ENCODE data around the gene TRIM9. TPM values are rescaled to one million over a fixed set of nuclear protein-coding genes. Genes with fewer than 3 reads are reported as not detected.

TRIM9 gene
- total and polyA plus RNA-seq, 2 experiments from 2014 or later, result 4.4 to 6.2 TPM

DNA sequence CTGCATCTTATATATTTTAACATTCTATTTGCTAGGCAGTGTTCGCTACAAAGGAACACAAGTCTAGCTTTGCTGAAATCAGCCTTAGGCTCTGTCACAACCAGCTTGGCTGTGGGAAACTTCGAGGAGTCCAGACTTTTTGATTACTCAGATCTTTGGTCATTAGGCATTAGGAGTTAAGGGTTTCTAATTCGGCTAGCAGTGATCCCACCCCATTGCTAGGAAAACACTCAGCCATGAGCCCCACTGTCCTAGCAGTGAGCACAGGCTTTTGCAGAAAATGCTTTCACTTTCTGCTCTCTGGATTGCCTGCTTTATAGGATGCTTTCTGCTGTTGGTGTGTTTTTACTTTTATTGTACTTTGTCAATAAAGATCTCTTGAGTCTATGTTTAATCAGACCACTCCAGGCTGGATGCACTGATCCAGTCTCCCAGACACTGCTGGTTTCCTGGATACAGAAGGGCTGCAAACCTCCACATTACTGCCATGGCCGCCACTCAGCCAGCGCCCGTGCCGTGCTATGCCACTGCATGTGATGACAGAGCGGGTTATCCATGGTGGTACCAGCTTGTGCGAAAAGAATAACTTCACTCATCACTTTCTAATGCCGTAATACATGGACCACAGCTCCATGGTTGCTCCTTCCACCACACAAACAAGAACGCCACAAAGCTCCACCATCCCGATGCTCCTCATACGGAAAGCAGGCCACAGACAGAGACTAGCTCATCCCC is 109.6 kb downstream of the TRIM9 start (continued):
- TF ChIP-seq, protein P1, sequence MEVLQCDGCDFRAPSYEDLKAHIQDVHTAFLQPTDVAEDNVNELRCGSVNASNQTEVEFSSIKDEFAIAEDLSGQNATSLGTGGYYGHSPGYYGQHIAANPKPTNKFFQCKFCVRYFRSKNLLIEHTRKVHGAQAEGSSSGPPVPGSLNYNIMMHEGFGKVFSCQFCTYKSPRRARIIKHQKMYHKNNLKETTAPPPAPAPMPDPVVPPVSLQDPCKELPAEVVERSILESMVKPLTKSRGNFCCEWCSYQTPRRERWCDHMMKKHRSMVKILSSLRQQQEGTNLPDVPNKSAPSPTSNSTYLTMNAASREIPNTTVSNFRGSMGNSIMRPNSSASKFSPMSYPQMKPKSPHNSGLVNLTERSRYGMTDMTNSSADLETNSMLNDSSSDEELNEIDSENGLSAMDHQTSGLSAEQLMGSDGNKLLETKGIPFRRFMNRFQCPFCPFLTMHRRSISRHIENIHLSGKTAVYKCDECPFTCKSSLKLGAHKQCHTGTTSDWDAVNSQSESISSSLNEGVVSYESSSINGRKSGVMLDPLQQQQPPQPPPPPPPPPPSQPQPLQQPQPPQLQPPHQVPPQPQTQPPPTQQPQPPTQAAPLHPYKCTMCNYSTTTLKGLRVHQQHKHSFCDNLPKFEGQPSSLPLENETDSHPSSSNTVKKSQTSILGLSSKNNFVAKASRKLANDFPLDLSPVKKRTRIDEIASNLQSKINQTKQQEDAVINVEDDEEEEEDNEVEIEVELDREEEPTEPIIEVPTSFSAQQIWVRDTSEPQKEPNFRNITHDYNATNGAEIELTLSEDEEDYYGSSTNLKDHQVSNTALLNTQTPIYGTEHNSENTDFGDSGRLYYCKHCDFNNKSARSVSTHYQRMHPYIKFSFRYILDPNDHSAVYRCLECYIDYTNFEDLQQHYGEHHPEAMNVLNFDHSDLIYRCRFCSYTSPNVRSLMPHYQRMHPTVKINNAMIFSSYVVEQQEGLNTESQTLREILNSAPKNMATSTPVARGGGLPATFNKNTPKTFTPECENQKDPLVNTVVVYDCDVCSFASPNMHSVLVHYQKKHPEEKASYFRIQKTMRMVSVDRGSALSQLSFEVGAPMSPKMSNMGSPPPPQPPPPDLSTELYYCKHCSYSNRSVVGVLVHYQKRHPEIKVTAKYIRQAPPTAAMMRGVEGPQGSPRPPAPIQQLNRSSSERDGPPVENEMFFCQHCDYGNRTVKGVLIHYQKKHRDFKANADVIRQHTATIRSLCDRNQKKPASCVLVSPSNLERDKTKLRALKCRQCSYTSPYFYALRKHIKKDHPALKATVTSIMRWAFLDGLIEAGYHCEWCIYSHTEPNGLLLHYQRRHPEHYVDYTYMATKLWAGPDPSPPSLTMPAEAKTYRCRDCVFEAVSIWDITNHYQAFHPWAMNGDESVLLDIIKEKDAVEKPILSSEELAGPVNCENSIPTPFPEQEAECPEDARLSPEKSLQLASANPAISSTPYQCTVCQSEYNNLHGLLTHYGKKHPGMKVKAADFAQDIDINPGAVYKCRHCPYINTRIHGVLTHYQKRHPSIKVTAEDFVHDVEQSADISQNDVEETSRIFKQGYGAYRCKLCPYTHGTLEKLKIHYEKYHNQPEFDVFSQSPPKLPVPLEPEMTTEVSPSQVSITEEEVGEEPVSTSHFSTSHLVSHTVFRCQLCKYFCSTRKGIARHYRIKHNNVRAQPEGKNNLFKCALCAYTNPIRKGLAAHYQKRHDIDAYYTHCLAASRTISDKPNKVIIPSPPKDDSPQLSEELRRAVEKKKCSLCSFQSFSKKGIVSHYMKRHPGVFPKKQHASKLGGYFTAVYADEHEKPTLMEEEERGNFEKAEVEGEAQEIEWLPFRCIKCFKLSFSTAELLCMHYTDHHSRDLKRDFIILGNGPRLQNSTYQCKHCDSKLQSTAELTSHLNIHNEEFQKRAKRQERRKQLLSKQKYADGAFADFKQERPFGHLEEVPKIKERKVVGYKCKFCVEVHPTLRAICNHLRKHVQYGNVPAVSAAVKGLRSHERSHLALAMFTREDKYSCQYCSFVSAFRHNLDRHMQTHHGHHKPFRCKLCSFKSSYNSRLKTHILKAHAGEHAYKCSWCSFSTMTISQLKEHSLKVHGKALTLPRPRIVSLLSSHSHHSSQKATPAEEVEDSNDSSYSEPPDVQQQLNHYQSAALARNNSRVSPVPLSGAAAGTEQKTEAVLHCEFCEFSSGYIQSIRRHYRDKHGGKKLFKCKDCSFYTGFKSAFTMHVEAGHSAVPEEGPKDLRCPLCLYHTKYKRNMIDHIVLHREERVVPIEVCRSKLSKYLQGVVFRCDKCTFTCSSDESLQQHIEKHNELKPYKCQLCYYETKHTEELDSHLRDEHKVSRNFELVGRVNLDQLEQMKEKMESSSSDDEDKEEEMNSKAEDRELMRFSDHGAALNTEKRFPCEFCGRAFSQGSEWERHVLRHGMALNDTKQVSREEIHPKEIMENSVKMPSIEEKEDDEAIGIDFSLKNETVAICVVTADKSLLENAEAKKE (CRISPR knock-in tag; IDR thresholded peaks at IDR 0.05), result no peak
- TF ChIP-seq, protein P2, sequence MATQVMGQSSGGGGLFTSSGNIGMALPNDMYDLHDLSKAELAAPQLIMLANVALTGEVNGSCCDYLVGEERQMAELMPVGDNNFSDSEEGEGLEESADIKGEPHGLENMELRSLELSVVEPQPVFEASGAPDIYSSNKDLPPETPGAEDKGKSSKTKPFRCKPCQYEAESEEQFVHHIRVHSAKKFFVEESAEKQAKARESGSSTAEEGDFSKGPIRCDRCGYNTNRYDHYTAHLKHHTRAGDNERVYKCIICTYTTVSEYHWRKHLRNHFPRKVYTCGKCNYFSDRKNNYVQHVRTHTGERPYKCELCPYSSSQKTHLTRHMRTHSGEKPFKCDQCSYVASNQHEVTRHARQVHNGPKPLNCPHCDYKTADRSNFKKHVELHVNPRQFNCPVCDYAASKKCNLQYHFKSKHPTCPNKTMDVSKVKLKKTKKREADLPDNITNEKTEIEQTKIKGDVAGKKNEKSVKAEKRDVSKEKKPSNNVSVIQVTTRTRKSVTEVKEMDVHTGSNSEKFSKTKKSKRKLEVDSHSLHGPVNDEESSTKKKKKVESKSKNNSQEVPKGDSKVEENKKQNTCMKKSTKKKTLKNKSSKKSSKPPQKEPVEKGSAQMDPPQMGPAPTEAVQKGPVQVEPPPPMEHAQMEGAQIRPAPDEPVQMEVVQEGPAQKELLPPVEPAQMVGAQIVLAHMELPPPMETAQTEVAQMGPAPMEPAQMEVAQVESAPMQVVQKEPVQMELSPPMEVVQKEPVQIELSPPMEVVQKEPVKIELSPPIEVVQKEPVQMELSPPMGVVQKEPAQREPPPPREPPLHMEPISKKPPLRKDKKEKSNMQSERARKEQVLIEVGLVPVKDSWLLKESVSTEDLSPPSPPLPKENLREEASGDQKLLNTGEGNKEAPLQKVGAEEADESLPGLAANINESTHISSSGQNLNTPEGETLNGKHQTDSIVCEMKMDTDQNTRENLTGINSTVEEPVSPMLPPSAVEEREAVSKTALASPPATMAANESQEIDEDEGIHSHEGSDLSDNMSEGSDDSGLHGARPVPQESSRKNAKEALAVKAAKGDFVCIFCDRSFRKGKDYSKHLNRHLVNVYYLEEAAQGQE (IDR thresholded peaks at IDR 0.05; ENCODE audit: unreplicated experiment), result no peak
- no peak for TF ChIP-seq STAT1 (IDR thresholded peaks at IDR 0.05; ENCODE audit: unreplicated experiment)
- TF ChIP-seq NANOG (IDR thresholded peaks at IDR 0.05; ENCODE audit: borderline replicate concordance), result no peak
